ENCODE measurements around the gene CTNNAL1.
A peak's percentile ranks its signal among the peaks of the same experiment; 100 is the strongest.

The CTNNAL1 gene

DNA sequence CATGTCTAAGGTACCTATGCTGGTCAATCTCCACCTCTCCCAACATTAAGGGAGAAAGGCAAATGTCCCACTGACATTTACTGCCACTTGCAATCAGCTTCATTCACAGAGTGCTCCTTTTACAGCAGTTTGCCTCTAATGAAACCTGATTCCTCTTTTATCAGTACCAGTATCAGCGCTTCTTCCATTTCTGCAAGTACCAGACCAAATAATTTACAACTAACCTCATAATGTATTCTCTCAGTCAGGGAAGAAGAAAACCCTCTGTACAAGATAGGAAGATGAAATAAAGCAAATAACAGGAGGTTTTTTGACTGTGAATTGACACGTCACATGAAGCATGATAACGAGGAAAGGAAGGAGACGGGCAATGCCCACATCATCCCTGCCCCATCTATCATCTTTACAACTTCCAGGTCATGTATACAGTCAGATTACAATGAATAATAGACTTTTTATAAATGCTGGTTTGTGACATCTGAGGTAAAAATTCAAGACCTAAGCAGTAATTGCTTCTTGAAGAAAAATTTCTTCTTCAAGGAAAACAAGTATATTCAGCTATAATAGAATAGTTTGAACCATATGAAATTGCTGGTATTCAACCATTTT is 57.2 kb downstream of the CTNNAL1 start:
- Histone ChIP-seq H3K36me3 (ENCODE audit: insufficient read depth) (no peaks in the 10 kb centered on the region), H3K27ac (no peak overlapping the region)

DNA sequence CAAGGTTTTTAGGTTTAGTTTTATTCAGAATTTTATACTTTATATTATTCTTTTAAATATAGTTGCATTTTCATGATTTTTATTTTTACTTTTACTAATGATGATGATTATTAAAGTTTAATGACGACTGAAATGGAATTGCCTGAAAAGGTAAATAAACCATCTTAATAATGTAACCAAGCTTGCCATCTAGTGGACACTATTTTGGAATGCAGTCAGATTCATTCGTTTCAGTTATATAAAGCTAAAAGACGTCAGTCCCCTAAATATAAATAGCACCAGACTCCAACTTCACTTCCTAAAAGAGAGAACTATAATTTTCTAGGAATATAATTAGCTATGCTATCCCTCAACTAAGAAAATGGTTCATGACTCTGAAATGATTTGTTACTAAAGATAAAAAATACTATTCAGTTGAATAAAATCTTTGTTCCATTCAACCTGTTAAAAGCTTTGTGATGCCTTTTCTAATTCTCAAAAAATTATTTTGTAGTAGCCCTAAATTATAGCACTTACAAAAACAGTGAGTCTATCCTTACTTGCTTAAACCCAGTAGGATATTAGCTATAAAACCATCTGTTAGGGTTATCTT is 59.2 kb downstream of the CTNNAL1 start:
- Histone ChIP-seq H3K4me2 (no peak overlapping the region), H3K9ac (no peak overlapping the region), H4K20me1 (ENCODE audit: insufficient read depth) (no peaks in the 10 kb centered on the region), H3K27ac (no peak overlapping the region), H3K27me3 (ENCODE audit: insufficient read depth, low read depth) (no peaks in the 10 kb centered on the region), H3K4me1 (ENCODE audit: low read depth, poor library complexity, severe bottlenecking) (peaks cover 5% of the 10 kb centered on the region), H2AFZ (ENCODE audit: low read depth) (no peak overlapping the region), H3K4me3 (IDR thresholded peaks at IDR 0.05; ENCODE audit: insufficient read depth, low read depth, low read length) (no peak overlapping the region), H3K79me2 (ENCODE audit: insufficient read depth, low read depth) (no peaks in the 10 kb centered on the region), H3K36me3 (ENCODE audit: insufficient read depth) (no peaks in the 10 kb centered on the region)
- peak; percentile 64 for TF ChIP-seq CTCF (conservative IDR thresholded peaks at IDR 0.05; ENCODE audit: low read depth, low read length)

More for the DNA sequence above, 57.2 kb downstream of the CTNNAL1 start:
- Histone ChIP-seq H4K20me1 (ENCODE audit: insufficient read depth) (no peaks in the 10 kb centered on the region), H3K9ac (no peak overlapping the region), H3K4me2 (no peak overlapping the region), H3K79me2 (ENCODE audit: insufficient read depth, low read depth) (no peaks in the 10 kb centered on the region), H3K4me1 (ENCODE audit: low read depth, poor library complexity, severe bottlenecking) (peaks cover 5% of the 10 kb centered on the region), H2AFZ (ENCODE audit: low read depth) (no peak overlapping the region), H3K4me3 (IDR thresholded peaks at IDR 0.05; ENCODE audit: insufficient read depth, low read depth, low read length) (no peak overlapping the region), H3K27me3 (ENCODE audit: insufficient read depth, low read depth) (no peaks in the 10 kb centered on the region)
- no peak for TF ChIP-seq CTCF (conservative IDR thresholded peaks at IDR 0.05; ENCODE audit: low read depth, low read length)

- H3K9ac ChIP-seq, result no peak overlapping the region
- no peak overlapping the region for H2AFZ ChIP-seq (ENCODE audit: low read depth)
- no peak overlapping the region for H3K27ac ChIP-seq
- peaks cover 5% of the 10 kb centered on the region for H3K4me1 ChIP-seq (ENCODE audit: low read depth, poor library complexity, severe bottlenecking)
- no peak overlapping the region for H3K4me3 ChIP-seq (IDR thresholded peaks at IDR 0.05; ENCODE audit: insufficient read depth, low read depth, low read length)
- no peaks in the 10 kb centered on the region for H3K27me3 ChIP-seq (ENCODE audit: insufficient read depth, low read depth)
- H4K20me1 ChIP-seq (ENCODE audit: insufficient read depth), result no peaks in the 10 kb centered on the region
- H3K4me2 ChIP-seq, result no peak overlapping the region
- H3K36me3 ChIP-seq (ENCODE audit: insufficient read depth), result no peaks in the 10 kb centered on the region
- no peaks in the 10 kb centered on the region for H3K79me2 ChIP-seq (ENCODE audit: insufficient read depth, low read depth)
- no peak for TF ChIP-seq CTCF (conservative IDR thresholded peaks at IDR 0.05; ENCODE audit: low read depth, low read length)
Observed at GRCh38 chr9:108951578-108951977, 61.7 kb downstream of the CTNNAL1 start.

DNA sequence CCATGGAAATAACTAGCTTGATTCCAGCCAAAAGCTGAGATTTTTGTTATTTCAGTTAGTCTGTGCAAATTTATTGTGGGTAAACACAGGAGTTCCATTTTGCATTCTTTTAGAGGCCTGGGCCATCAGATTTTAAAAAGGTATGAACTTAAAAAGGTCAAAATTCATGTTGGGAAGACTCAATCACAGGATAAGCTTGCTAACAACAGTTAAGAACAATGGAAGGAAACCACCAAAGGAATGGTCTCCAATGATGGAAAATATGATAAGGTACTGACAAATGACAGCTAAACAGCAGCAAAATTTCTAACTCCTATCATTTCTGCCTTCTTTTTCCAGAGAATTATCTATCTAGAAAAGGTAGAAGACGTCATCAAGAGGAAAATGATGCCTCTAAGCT is 63.1 kb downstream of the CTNNAL1 start:
- no peak overlapping the region for H3K27ac ChIP-seq
- no peak for TF ChIP-seq CTCF (conservative IDR thresholded peaks at IDR 0.05; ENCODE audit: low read depth, low read length)

More for the DNA sequence above, 63.1 kb downstream of the CTNNAL1 start:
- H4K20me1 ChIP-seq (ENCODE audit: insufficient read depth), result no peaks in the 10 kb centered on the region
- no peak overlapping the region for H3K4me3 ChIP-seq (IDR thresholded peaks at IDR 0.05; ENCODE audit: insufficient read depth, low read depth, low read length)
- no peak overlapping the region for H3K4me2 ChIP-seq
- no peaks in the 10 kb centered on the region for H3K27me3 ChIP-seq (ENCODE audit: insufficient read depth, low read depth)
- no peaks in the 10 kb centered on the region for H3K79me2 ChIP-seq (ENCODE audit: insufficient read depth, low read depth)
- no peak overlapping the region for H3K9ac ChIP-seq
- H2AFZ ChIP-seq (ENCODE audit: low read depth), result no peak overlapping the region
- peaks cover 5% of the 10 kb centered on the region for H3K4me1 ChIP-seq (ENCODE audit: low read depth, poor library complexity, severe bottlenecking)
- no peaks in the 10 kb centered on the region for H3K36me3 ChIP-seq (ENCODE audit: insufficient read depth)

All from KMS-11 (cell line).